Activated T-cell treated with anti-CD3 and anti-CD28 coated beads, Interleukin-2, amount 50 U/mL, for 4 hours (primary cell): ENCODE results near the gene MINDY1. TPM values are rescaled to one million over a fixed set of nuclear protein-coding genes. Genes with fewer than 3 reads are reported as not detected.
A peak's percentile ranks its signal among the peaks of the same experiment; 100 is the strongest.

Source experiments
- ATAC-seq, 2 donors: fragments of 200-7000 bp; cut with Tn5 transposase; one replicate each; pipeline ENCODE4 v1.10.0; 2021
- DNase-seq: peaks from one replicate; pipeline ENCODE4 v3.0.0-alpha.2; 2020
- H3K27me3 Mint-ChIP-seq: one replicate; pipeline ENCODE4 v1.8.0; 2021; ENCODE audit warnings: low read depth, mixed read lengths
- H3K36me3 Mint-ChIP-seq: one replicate; pipeline ENCODE4 v1.8.0; 2022; ENCODE audit warnings: mixed read lengths; ENCODE audit not compliant: insufficient read depth
- H3K4me1 Mint-ChIP-seq: one replicate; pipeline ENCODE4 v1.8.0; 2021; ENCODE audit warnings: low read depth, mixed read lengths
- H3K4me3 Mint-ChIP-seq: one replicate; pipeline ENCODE4 v1.8.0; 2021; ENCODE audit warnings: mild to moderate bottlenecking, moderate library complexity, mixed read lengths
- H3K9me3 Mint-ChIP-seq: one replicate; pipeline ENCODE4 v1.8.0; 2021; ENCODE audit warnings: mixed read lengths
- total RNA-seq, 3 donors: library from RNA; stranded (reverse); gene quantifications; one replicate each; pipeline ENCODE4 v1.2.1, GENCODE V29; 2021

Gene MINDY1
- total RNA-seq, 3 donors from 2014 or later, result 5.0 to 7.0 (median 6.5) TPM

- H3K27me3 Mint-ChIP-seq, result no peaks in the 10 kb centered on the region
- peak overlapping the region; percentile 89 for H3K4me3 Mint-ChIP-seq
- no peaks in the 10 kb centered on the region for H3K9me3 Mint-ChIP-seq
- no peak for ATAC-seq
- H3K36me3 Mint-ChIP-seq, result peaks cover 14% of the 10 kb centered on the region
- DNase-seq, result no peak
- peaks cover 45% of the 10 kb centered on the region for H3K4me1 Mint-ChIP-seq
Observed at GRCh38 chr1:150971583-150972416, 34.9 kb downstream of the MINDY1 start.

- DNase-seq (no peak), ATAC-seq (no peak)
- Mint-ChIP-seq H3K4me1 (peaks cover 37% of the 10 kb centered on the region), H3K4me3 (peak overlapping the region; percentile 55), H3K36me3 (peaks cover 20% of the 10 kb centered on the region), H3K9me3 (no peaks in the 10 kb centered on the region), H3K27me3 (no peaks in the 10 kb centered on the region)
Observed at GRCh38 chr1:150970808-150971582, 35.7 kb downstream of the MINDY1 start.

- Mint-ChIP-seq H3K36me3 (peaks cover 26% of the 10 kb centered on the region), H3K9me3 (no peaks in the 10 kb centered on the region), H3K4me1 (peaks cover 30% of the 10 kb centered on the region), H3K27me3 (no peaks in the 10 kb centered on the region), H3K4me3 (no peak overlapping the region)
- ATAC-seq, result no peak
- DNase-seq, result no peak
Observed at GRCh38 chr1:150969626-150970025, 37.1 kb downstream of the MINDY1 start.

GRCh38 chr1:150968491-150968890 is 38.2 kb downstream of the MINDY1 start:
- Mint-ChIP-seq H3K36me3 (peaks cover 36% of the 10 kb centered on the region), H3K4me3 (no peak overlapping the region), H3K27me3 (no peaks in the 10 kb centered on the region), H3K9me3 (no peaks in the 10 kb centered on the region), H3K4me1 (peaks cover 30% of the 10 kb centered on the region)
- DNase-seq (no peak), ATAC-seq (no peak)

- ATAC-seq (no peak), DNase-seq (no peak)
- H3K9me3 Mint-ChIP-seq, result no peaks in the 10 kb centered on the region
- H3K4me3 Mint-ChIP-seq, result no peak overlapping the region
- peaks cover 26% of the 10 kb centered on the region for H3K4me1 Mint-ChIP-seq
- H3K27me3 Mint-ChIP-seq, result no peaks in the 10 kb centered on the region
- H3K36me3 Mint-ChIP-seq, result peaks cover 41% of the 10 kb centered on the region
Observed at GRCh38 chr1:150967936-150968335, 38.8 kb downstream of the MINDY1 start.

GRCh38 chr1:150966011-150966410 is 40.7 kb downstream of the MINDY1 start:
- no peak for ATAC-seq
- Mint-ChIP-seq H3K36me3 (peaks cover 52% of the 10 kb centered on the region), H3K9me3 (no peaks in the 10 kb centered on the region), H3K27me3 (no peaks in the 10 kb centered on the region), H3K4me3 (no peak overlapping the region), H3K4me1 (peaks cover 7% of the 10 kb centered on the region)
- DNase-seq, result no peak

- DNase-seq, result no peak
- no peaks in the 10 kb centered on the region for H3K27me3 Mint-ChIP-seq
- H3K4me1 Mint-ChIP-seq, result peaks cover 3% of the 10 kb centered on the region
- ATAC-seq, result no peak
- no peak overlapping the region for H3K4me3 Mint-ChIP-seq
- H3K36me3 Mint-ChIP-seq, result peaks cover 53% of the 10 kb centered on the region
- no peaks in the 10 kb centered on the region for H3K9me3 Mint-ChIP-seq
Observed at GRCh38 chr1:150965605-150966004, 41.1 kb downstream of the MINDY1 start.

GRCh38 chr1:150964164-150964489 is 42.6 kb downstream of the MINDY1 start:
- Mint-ChIP-seq H3K36me3 (peaks cover 64% of the 10 kb centered on the region), H3K4me3 (no peak overlapping the region), H3K9me3 (no peaks in the 10 kb centered on the region), H3K4me1 (peaks cover 1% of the 10 kb centered on the region), H3K27me3 (no peaks in the 10 kb centered on the region)
- ATAC-seq (no peak), DNase-seq (no peak)

- no peak for ATAC-seq
- peaks cover 1% of the 10 kb centered on the region for H3K4me1 Mint-ChIP-seq
- no peaks in the 10 kb centered on the region for H3K27me3 Mint-ChIP-seq
- no peak overlapping the region for H3K4me3 Mint-ChIP-seq
- H3K36me3 Mint-ChIP-seq, result peaks cover 63% of the 10 kb centered on the region
- no peaks in the 10 kb centered on the region for H3K9me3 Mint-ChIP-seq
- no peak for DNase-seq
Observed at GRCh38 chr1:150963321-150964163, 43.2 kb downstream of the MINDY1 start.

GRCh38 chr1:150961756-150962155 is 44.9 kb downstream of the MINDY1 start:
- peaks cover 56% of the 10 kb centered on the region for H3K36me3 Mint-ChIP-seq
- DNase-seq, result no peak
- no peaks in the 10 kb centered on the region for H3K4me1 Mint-ChIP-seq
- no peaks in the 10 kb centered on the region for H3K9me3 Mint-ChIP-seq
- no peak overlapping the region for H3K4me3 Mint-ChIP-seq
- no peaks in the 10 kb centered on the region for H3K27me3 Mint-ChIP-seq
- no peak for ATAC-seq

- DNase-seq (no peak), ATAC-seq (no peak)
- no peaks in the 10 kb centered on the region for H3K27me3 Mint-ChIP-seq
- H3K9me3 Mint-ChIP-seq, result no peaks in the 10 kb centered on the region
- peaks cover 48% of the 10 kb centered on the region for H3K36me3 Mint-ChIP-seq
- H3K4me3 Mint-ChIP-seq, result no peak overlapping the region
- no peaks in the 10 kb centered on the region for H3K4me1 Mint-ChIP-seq
Observed at GRCh38 chr1:150960646-150961045, 46.1 kb downstream of the MINDY1 start.

- H3K36me3 Mint-ChIP-seq, result peaks cover 46% of the 10 kb centered on the region
- no peaks in the 10 kb centered on the region for H3K9me3 Mint-ChIP-seq
- H3K4me1 Mint-ChIP-seq, result no peaks in the 10 kb centered on the region
- no peak overlapping the region for H3K4me3 Mint-ChIP-seq
- DNase-seq (no peak), ATAC-seq (no peak)
- no peaks in the 10 kb centered on the region for H3K27me3 Mint-ChIP-seq
Observed at GRCh38 chr1:150957666-150958065, 49.0 kb downstream of the MINDY1 start.

GRCh38 chr1:150955280-150955679 is 51.4 kb downstream of the MINDY1 start:
- peaks cover 53% of the 10 kb centered on the region for H3K36me3 Mint-ChIP-seq
- DNase-seq, result no peak
- H3K4me3 Mint-ChIP-seq, result no peak overlapping the region

GRCh38 chr1:150954708-150955107 is 52.0 kb downstream of the MINDY1 start:
- Mint-ChIP-seq H3K4me3 (no peak overlapping the region), H3K36me3 (peaks cover 53% of the 10 kb centered on the region), H3K27me3 (no peaks in the 10 kb centered on the region), H3K9me3 (no peaks in the 10 kb centered on the region), H3K4me1 (no peaks in the 10 kb centered on the region)
- DNase-seq (no peak), ATAC-seq (no peak)

More at GRCh38 chr1:150955280-150955679, 51.4 kb downstream of the MINDY1 start:
- ATAC-seq, result no peak
- no peaks in the 10 kb centered on the region for H3K4me1 Mint-ChIP-seq
- no peaks in the 10 kb centered on the region for H3K9me3 Mint-ChIP-seq
- no peaks in the 10 kb centered on the region for H3K27me3 Mint-ChIP-seq
